HG02981 (cell line): Measurements from ENCODE around the gene NUP43.
"Not testable (repeated sequence)": the region's sequence is repeated elsewhere in the genome, so short reads cannot be mapped to it uniquely, and the experiment has no call there.

Experiments
- ATAC-seq: cut with Tn5 transposase; IDR thresholded peaks from one replicate; pipeline ENCODE4 v1.9.1; 2021; ENCODE audit warnings: mild to moderate bottlenecking, moderate library complexity; ENCODE audit not compliant: unreplicated experiment

The NUP43 gene, protein sequence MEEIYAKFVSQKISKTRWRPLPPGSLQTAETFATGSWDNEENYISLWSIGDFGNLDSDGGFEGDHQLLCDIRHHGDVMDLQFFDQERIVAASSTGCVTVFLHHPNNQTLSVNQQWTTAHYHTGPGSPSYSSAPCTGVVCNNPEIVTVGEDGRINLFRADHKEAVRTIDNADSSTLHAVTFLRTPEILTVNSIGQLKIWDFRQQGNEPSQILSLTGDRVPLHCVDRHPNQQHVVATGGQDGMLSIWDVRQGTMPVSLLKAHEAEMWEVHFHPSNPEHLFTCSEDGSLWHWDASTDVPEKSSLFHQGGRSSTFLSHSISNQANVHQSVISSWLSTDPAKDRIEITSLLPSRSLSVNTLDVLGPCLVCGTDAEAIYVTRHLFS

DNA sequence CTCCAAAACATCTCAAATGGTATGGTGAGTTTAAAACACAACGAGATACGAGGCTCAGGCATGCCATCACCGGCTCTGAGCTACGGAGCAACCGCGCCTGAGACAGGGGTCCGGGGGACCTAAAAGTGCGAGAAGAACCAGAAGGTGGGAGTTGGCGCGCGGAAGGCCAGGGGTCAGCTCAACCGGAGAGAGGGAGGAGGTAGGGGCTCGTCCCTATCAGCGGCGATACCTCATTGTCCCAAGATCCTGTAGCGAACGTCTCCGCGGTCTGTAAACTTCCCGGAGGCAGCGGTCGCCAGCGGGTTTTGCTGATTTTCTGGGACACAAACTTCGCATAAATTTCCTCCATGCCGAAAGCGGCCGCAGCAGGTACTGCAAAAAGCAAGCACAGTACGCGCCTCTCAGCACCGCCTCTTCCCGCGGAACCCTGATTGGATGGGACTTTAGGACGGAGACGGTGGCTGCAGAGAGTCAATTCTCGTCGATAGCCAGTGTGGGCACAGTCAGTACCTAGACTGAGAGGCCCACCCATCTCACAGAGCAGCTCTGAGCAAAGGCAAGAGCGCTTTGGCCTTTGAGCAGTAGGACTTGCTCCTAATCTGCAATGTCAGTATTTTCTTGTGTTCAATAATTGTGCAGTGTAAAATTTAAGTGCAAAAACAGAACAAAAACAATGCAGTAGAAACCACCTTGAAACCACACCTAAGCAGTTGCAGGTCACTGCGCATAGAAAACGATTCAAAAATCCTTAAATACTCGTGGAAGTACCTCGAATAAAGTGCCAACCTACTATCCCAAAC, at the start of gene NUP43:
TSS of gene NUP43 (minus strand) at position 383 of the 800 bp plus-strand sequence. CDS start at position 349, 34 bp downstream.
- ATAC-seq = peak; percentile 47

DNA sequence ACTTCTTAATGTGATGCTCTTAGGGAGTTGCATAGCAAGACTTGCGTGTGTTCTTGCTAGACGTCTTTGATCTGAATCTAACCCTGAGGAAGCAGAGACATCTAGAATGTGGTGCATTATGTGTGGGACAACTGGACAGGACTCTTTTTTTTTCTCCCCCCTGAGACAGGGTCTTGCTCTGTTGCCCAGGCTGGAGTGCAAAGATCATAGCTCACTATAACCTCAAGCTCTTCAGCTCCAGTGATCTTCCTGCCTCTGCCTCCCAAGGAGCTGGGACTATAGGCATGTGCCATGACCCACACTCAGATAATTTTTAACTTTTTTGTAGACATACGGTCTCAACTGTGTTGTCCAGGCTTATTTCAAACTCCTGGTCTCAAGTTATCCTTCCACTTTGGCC, 37.2 kb upstream of the NUP43 start:
- ATAC-seq = no peak

DNA sequence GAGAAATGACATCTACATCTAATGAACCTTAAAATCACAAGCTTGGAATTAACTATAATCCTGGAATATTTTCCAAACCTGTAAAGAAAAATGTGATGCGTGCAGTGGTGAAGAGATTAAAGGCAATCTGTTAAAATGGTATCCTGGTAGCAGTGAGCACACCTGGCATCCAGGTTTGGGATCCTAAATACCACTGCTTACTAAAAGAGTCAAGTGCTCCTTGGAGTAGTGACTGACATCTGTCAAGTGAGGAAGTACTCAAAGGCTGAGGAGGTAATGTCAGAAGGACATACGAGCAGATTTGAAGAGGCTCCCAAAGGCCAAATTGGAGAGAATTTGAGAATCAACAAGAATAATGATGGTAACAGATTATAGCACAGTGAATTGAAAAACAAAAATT, 36.0 kb upstream of the NUP43 start:
- ATAC-seq = no peak

DNA sequence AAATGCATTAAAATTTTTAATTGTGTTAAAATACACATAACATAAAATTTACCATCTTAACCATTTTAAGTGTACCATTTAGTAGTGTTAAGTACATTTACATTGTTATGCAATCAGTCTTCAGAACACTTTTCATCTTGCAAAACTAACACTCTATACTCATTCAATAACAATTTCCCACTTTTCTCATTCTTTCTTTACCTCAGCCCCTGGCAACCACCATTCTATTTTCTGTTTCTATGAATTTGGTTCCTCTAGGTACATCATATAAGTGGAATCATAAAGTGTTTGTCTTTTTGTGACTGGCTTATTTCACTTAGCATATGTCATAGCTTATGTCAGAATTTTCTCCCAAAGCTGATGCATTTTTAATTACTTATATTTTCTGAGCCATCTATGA, 35.4 kb upstream of the NUP43 start:
- ATAC-seq = no peak

DNA sequence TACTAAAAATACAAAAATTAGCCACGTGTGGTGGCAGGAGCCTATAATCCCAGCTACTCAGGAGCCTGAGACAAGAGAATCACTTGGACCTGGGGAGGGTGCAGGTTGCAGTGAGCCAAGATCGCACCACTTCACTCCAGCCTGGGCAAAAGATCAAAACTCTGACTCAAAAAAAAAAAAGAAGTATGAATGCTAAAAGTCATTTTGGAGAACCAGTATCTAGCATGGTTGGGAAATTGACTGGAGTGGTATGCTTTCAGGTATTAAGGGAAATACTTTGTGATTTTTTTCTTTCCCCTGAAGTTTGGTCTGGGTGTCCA, 33.3 kb upstream of the NUP43 start:
- no peak for ATAC-seq

DNA sequence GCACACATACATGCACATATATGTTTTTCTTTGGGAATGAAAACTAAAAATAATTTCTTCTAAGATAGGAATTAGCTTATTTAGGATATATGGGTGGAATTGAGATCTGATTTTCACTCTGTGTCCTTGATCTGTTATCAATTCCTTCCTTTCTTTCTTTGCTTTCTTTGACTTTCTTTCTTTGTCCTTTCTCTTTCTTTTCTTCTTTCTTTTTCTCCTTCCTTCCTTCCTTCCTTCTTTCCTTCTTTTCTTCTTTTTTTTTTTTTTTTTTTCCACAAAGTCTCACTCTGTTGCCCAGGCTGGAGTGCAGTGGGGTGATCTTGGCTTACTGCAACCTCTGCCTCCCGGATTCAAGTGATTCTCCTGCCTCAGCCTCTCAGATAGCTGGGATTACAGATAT, 31.3 kb upstream of the NUP43 start:
- no peak for ATAC-seq

DNA sequence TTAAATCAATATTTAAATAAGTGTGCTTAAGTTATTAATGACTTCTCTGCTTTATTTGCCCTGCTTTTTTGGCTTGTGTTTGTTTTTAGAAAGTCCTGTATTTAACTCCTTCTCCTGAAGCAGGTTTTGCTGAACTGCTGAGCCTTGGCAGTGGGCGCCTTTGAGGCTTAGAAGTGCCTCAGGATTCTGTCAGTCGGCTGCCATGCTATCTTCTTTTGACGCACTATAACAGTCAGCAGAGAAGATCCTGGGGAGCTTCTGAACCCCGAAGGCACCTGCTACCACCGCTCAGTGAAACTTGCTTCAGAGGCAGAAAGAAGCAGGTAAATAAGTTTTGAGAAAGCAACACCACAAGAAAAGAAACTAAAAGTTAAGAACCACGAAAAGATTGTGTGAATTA, 25.6 kb upstream of the NUP43 start:
- no peak for ATAC-seq

DNA sequence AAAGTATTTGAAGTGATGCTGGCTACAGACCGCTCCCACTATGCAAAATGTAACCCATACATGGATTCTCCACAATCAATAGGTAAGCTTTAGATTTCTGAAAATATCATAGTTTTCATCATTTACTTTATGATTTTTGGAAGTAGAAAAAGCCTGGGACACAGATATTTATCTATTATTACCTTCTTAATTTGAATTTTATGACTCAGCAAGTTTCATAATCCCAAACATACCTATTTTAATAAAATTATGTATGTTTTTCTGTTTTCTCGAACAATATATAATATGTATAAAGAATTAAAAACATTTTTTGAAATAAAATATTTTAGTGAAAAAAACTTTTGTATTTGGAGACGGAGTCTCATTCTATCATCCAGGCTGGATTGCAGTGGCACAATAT, 24.9 kb upstream of the NUP43 start:
- no peak for ATAC-seq

DNA sequence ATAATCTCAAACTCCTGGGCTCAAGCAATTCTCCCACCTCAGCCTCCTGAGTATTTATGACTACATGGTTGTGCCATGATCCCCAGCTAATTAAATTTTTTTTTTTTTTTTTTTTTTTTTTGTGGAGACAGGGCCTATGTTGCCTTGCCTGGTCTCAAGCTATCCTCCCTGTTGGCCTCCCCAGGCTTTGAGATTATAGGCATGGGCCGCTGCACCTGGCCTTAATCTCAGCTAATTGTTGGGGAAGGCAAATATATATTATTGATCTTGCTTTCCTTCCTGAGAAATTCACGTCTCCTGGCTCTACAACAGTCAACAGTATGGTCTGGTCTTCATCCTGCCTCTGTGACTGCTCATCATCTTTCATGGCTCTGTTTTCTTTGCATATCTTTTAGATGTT, 23.3 kb upstream of the NUP43 start:
- ATAC-seq = no peak

DNA sequence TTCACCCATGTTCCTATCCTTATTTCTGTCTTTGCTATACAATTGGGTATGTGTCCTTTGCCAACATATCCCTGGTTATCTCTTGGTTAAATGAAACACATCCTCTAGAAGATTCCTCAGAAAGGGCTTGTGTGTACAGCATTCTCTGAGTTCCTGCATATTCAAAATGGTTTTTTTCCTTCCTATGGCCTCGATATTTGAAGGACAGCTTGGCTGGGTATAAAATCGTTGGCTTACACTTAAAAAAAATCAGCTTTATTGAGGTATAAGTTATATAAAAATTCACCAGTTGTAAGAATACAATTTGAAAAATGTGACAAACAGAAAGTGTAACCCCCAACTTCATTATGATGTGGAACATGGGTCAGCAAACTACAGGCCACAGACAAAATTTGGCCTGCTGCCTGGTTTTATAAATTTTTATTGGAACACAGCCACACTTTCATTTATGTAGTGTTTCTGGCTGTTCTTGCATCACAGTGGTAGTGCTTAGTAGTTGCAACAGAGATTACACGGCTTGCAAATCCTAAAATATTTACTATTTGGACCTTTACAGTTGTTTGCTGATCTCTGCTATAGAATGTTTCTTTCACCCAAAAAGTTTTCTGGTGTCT, 19.9 kb upstream of the NUP43 start:
- ATAC-seq = no peak

DNA sequence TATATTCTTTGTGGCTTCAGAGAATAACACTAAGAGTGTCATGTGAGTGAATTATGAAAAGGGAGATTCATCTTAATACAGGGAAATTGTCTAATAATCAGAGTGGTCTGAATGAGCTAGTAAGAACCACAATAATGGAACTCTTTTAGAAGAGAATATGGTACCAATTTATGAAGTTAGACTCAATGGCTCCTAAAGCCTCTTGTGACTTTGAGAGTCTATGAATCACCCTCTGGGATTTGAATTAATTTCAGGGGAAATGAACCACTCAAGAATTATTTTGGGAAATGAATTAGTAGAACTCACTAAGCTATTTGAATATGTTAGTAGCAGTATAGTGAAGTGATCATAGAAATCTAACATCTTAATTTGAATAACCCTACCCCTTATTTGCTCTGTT, 17.5 kb upstream of the NUP43 start:
- no peak for ATAC-seq

DNA sequence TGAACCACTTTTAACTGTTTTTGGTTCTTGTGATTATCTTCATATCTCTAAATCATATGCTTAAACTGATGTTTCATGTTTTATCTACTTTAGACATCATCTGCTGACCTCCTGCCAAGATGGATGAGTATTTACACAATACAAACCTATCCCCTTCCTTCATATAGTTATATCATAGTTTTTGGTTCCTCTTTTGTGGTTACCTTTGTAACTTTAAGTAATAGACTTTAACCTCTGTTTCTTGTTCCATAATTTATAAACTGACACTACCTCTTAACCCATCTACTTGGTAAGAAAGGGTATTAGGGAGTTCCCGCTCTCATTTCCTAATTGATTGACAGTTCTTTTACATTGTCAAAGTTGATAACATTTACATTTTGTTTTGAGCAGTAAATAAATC, 15.1 kb upstream of the NUP43 start:
- peak; percentile 99 for ATAC-seq

DNA sequence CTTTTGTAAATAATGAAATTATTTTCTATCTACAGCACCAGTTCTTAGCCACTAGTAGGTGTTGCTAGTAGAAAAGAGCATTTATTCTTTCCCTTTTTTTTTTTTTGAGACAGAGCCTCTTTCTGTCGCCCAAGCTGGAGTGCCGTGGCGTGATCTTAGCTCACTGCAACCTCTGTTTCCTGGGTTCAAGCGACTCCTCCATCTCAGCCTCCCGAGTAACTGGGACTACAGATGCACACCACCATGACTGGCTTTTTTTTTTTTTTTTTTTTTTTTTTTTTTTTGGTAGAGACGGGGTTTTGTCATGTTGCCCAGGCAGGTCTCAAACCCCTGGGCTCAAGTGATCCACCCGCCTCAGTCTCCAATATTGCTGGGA, 9.9 kb upstream of the NUP43 start:
- ATAC-seq = no peak

DNA sequence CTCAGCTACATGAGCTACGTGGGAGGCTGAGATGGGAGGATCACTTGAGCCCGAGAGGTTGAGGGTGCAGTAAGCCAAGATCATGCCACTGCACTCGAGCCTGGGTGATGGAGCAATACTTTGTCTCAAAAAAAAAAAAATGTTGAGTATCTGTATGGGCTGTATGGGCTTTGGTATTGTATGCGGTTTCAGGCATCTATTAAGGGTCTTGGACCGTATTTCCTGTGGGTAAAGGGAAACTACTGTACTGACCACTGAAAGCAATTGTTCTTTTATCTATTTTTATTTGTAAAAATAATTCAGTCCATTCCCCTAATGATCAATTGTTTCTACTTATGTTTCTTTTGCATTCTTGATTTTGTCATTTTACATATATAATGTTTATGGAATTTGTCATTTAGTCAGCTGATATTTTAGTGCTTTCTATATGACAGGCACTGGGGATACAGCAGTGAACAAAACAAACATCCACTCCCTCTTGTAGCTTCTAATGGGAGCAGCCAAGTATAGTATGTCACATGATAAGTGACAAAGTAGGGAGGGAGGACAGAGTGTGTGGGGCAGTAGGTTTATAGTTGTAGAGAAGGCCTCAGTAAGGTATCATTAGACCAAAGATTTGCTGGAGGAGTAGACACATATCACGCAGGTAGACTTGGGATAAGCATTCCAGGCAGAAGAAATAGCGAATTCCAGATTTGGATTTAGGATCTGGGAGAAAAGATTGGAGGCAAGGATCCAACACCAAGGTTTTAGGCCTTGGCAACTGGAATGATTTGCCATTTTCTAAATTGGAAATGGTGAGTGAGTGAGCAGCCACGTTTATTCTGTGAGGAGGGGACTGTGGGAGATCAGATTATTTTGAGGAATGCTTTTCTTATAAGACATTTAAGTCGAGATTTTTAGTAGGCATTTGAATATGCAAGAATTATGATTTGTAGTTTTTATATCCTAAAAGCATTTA, 9.3 kb upstream of the NUP43 start:
- peak; percentile 83 for ATAC-seq

DNA sequence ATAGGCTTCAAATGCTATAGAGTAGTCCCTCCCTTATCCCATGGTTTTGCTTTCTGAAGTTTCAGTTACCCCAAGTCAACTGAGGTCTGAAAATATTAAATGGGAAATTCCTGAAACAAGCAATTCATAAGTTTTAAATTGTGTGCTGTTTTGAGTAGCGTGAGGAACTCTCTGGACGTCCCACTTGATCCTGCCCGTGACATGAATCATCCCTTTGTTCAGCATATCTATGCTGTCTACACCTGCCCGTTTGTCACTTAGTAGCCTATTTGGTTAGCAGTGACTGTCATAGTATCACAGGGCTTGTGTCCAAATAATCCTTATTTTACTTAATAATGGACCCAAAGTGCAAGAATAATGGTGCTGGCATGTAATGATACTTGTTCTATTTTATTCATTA, 8.2 kb upstream of the NUP43 start:
- ATAC-seq = no peak

DNA sequence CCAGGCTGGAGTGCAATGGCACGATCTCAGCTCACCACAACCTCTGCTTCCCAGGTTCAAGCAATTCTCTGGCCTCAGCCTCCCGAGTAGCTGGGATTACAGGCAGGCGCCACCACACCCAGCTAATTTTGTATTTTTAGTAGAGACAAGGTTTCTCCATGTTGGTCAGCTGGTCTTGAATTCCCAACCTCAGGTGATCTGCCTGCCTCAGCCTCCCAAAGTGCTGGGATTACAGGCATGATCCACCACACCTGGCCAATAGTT, 7.0 kb upstream of the NUP43 start:
- not testable (repeated sequence) for ATAC-seq

DNA sequence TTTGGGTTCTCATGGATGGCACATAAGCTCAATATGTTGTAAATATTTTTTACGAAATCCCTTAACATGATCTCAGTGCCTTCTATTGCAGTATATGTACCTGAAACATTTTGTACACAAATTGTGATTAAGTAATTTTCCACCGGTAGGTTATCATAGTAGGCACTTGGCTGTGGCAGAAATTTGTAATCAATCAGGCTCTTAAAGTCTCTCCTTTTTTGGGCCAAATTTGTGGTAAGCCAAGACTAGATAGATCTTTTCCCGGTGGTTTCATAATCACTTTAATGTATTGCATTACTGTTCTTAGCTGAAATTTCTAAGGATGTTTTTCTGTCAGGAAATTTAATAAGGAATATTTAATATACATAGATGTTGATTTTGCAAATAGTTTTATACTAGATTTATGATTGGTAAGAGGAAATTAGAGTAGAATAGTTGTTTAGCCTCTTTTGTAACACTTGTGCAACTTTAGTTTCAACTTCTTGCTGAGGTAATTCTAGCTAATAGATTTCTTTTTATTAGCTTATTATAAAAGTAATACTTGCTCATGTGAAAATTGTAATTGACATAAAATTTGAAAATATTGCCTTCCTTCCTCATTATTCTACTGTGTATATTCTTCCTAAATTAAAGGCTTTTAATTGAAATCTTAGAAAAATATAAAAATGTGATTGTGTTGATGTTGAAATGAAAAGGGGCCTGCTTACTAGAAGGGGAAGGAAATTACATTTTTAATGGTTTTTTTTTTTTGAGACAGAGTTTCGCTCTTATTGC, 6.5 kb upstream of the NUP43 start:
- no peak for ATAC-seq

DNA sequence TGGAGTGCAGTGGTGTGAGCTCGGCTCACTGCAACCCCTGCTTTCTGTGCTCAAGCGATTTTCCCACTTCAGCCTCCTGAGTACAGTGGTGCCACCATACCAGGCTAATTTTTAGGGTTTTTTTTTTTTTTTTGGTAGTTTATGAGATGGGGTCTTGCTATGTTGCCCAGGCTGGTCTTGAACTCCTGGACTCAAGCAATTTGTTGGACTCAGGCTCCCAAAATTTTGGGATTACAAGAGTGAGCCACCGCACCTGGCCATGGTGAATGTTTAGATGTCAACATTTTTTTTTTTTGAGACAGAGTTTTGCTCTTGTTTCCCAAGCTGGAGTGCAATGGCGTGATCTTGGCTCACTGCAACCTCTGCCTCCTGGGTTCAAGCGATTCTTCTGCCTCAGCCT, 5.6 kb upstream of the NUP43 start:
- not testable (repeated sequence) for ATAC-seq

DNA sequence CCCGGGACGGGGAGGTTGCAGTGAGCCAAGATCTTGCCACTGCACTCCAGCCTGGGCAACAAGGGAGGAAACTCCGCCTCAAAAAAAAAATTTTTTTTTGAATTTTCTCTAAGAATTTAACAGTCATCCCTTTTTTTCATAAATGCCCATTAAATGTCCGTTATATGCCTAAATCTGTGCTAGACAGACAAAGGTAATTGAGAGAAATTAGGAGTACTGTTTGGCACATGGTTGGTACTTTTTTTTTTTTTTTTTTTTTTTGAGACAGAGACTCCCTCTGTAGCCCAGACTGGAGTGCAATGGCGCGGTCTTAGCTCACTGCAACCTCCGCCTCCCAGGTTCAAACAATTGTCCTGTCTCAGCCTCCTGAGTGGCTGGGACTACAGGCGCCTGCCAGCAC, 4.9 kb upstream of the NUP43 start:
- no peak for ATAC-seq

DNA sequence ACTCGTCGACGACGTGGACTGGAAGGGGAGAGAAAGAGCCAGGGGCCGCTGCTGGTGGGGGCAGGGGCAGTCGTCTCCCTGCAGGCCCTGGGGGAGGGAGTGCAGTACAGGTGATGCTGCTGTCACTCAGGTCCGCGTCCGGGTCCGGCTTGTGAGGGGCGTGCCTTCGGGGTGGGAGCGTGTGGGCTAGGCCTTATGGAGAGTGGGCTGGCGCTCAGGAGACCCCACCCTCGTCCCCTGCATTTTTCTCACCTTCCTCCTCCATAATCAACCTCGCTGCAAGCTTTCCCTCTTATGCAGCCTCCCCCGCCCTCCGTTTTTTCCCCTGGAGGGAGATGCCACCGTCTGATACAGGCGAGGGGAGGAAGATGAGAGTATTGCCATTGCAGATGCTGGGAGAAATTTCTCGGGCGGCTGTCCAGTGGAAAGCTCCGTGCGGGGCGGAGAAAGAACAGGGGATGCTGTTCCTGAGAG, 3.8 kb upstream of the NUP43 start:
- ATAC-seq = peak; percentile 29
